ENCODE results near the gene AQP12B. TPM values are rescaled to one million over a fixed set of nuclear protein-coding genes. Genes with fewer than 3 reads are reported as not detected.
A peak's percentile ranks its signal among the peaks of the same experiment; 100 is the strongest.
"Not testable (repeated sequence)": the region's sequence is repeated elsewhere in the genome, so short reads cannot be mapped to it uniquely, and the experiment has no call there.

The AQP12B gene
- total RNA-seq, 2 experiments from 2014 or later, result not detected

GRCh38 chr2:240687045-240687740 is 4.5 kb upstream of the AQP12B start:
- no peaks in the 10 kb centered on the region for H3K4me1 Mint-ChIP-seq (ENCODE audit: low read depth)
- H3K36me3 ChIP-seq (ENCODE audit: insufficient read depth, low read length), result no peaks in the 10 kb centered on the region
- POLR2A ChIA-PET, result no interaction called here
- peaks cover 7% of the 10 kb centered on the region for H3K4me1 ChIP-seq (ENCODE audit: insufficient read depth, low read length)
- no peaks in the 10 kb centered on the region for H3K36me3 Mint-ChIP-seq (ENCODE audit: low read depth)
- DNase-seq, result no peak
- no peak overlapping the region for H3K4me3 Mint-ChIP-seq
- H3K27me3 Mint-ChIP-seq, result no peaks in the 10 kb centered on the region
- H3K27ac Mint-ChIP-seq, result no peak overlapping the region
- H3K9me3 ChIP-seq (ENCODE audit: control insufficient read depth in 1 of 2, insufficient read depth in 1 of 2, low read length in 2 of 2), result no peaks in the 10 kb centered on the region
- H3K27ac ChIP-seq (ENCODE audit: low read depth in 1 of 2, low read length in 2 of 2), result no peak overlapping the region
- no peak for ATAC-seq (ENCODE audit: poor library complexity)
- H3K27me3 ChIP-seq (ENCODE audit: control insufficient read depth in 1 of 2, insufficient read depth in 2 of 2, low read length in 2 of 2), result no peaks in the 10 kb centered on the region
- intact Hi-C loops (cut with DNase I, micrococcal nuclease), result no loop called here
- TF ChIP-seq CTCF (IDR thresholded peaks at IDR 0.05), result no peak
- H3K4me3 ChIP-seq (ENCODE audit: low read length), result no peak overlapping the region
- H3K9me3 Mint-ChIP-seq, result no peaks in the 10 kb centered on the region
- CTCF ChIA-PET, result no interaction called here

DNA sequence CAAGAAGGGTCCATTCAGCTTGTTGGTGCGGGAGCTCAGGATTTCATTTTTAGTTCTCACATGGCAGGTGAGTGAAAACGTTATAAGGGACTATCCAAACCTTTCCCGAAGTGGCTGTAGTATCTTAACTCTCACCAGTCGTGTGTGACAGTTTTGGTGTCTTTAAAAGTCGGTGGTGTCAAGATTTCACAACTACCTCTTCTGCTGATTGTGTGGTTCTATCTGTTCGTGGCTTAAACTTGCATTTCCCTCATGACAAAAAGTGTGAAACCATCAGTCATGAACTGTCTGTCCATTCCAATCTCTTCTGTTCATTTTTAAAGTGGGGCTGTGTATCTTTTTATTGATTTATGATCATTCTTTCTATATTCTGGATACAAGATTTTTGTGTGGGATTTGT is 3.8 kb upstream of the AQP12B start:
- TF ChIP-seq CTCF (IDR thresholded peaks at IDR 0.05), result no peak
- no peaks in the 10 kb centered on the region for H3K4me1 Mint-ChIP-seq (ENCODE audit: low read depth)
- intact Hi-C loops (cut with DNase I, micrococcal nuclease), result no loop called here
- no peaks in the 10 kb centered on the region for H3K9me3 Mint-ChIP-seq
- POLR2A ChIA-PET, result no interaction called here
- Histone ChIP-seq H3K27me3 (ENCODE audit: control insufficient read depth in 1 of 2, insufficient read depth in 2 of 2, low read length in 2 of 2) (no peaks in the 10 kb centered on the region), H3K4me3 (ENCODE audit: low read length) (no peak overlapping the region), H3K4me1 (ENCODE audit: insufficient read depth, low read length) (peaks cover 7% of the 10 kb centered on the region), H3K9me3 (ENCODE audit: control insufficient read depth in 1 of 2, insufficient read depth in 1 of 2, low read length in 2 of 2) (no peaks in the 10 kb centered on the region), H3K27ac (ENCODE audit: low read depth in 1 of 2, low read length in 2 of 2) (no peak overlapping the region), H3K36me3 (ENCODE audit: insufficient read depth, low read length) (no peaks in the 10 kb centered on the region)
- no peaks in the 10 kb centered on the region for H3K36me3 Mint-ChIP-seq (ENCODE audit: low read depth)
- H3K4me3 Mint-ChIP-seq, result no peak overlapping the region
- ATAC-seq (ENCODE audit: poor library complexity), result no peak
- H3K27ac Mint-ChIP-seq, result no peak overlapping the region
- DNase-seq, result no peak
- CTCF ChIA-PET, result no interaction called here
- no peaks in the 10 kb centered on the region for H3K27me3 Mint-ChIP-seq

- Histone ChIP-seq H3K4me3 (ENCODE audit: low read length) (no peak overlapping the region), H3K9me3 (ENCODE audit: control insufficient read depth in 1 of 2, insufficient read depth in 1 of 2, low read length in 2 of 2) (no peaks in the 10 kb centered on the region), H3K27me3 (ENCODE audit: control insufficient read depth in 1 of 2, insufficient read depth in 2 of 2, low read length in 2 of 2) (no peaks in the 10 kb centered on the region), H3K36me3 (ENCODE audit: insufficient read depth, low read length) (no peaks in the 10 kb centered on the region), H3K27ac (ENCODE audit: low read depth in 1 of 2, low read length in 2 of 2) (no peak overlapping the region), H3K4me1 (ENCODE audit: insufficient read depth, low read length) (peaks cover 7% of the 10 kb centered on the region)
- no peaks in the 10 kb centered on the region for H3K4me1 Mint-ChIP-seq (ENCODE audit: low read depth)
- no peaks in the 10 kb centered on the region for H3K27me3 Mint-ChIP-seq
- POLR2A ChIA-PET, result no interaction called here
- ATAC-seq (ENCODE audit: poor library complexity) (no peak), DNase-seq (no peak)
- intact Hi-C loops (cut with DNase I, micrococcal nuclease), result no loop called here
- CTCF ChIA-PET, result no interaction called here
- H3K27ac Mint-ChIP-seq, result no peak overlapping the region
- no peaks in the 10 kb centered on the region for H3K36me3 Mint-ChIP-seq (ENCODE audit: low read depth)
- TF ChIP-seq CTCF (IDR thresholded peaks at IDR 0.05), result no peak
- H3K9me3 Mint-ChIP-seq, result no peaks in the 10 kb centered on the region
- H3K4me3 Mint-ChIP-seq, result no peak overlapping the region
Measured at GRCh38 chr2:240685771-240686371, 3.2 kb upstream of the AQP12B start.

DNA sequence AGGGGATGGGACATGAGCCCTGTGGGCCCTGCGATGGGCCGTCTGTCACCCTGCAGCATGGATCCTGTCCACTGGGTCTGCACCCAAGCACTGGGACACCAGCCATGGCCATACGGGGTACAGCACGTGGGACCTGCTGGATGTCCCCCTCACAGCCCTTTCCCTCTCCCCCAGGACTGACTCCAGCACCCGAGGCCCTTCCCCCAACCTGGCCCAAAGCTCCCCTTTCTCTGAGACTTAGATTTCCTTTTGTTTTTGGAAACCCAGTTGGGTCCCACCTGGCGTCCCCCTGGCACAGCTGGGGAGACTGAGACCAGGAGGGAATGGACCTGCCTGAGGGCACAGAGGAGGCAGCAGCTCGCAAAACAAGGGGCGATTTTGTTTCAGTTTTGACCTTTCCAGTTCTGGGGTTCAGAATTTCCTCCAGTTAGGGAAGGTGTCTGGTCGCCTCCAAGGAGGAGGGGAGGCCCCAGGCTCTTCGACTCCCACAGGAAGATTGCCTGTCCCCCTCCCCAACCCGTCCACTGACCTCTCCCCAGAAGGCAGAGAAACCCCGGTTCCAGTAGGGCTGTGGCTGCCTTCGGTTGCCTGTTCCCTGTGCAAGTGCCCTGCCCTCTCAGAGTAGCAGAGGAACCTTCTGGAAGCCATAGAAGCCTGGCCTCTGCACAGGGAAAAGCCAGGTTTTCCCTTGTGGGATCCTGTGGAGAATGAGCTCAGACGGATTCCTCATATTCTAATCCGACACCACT is 1.5 kb upstream of the AQP12B start:
- H3K36me3 ChIP-seq (ENCODE audit: insufficient read depth, low read length); POLR2A ChIA-PET; H3K4me1 Mint-ChIP-seq (ENCODE audit: low read depth); H3K27ac Mint-ChIP-seq; H3K27ac ChIP-seq (ENCODE audit: low read depth in 1 of 2, low read length in 2 of 2); H3K27me3 ChIP-seq (ENCODE audit: control insufficient read depth in 1 of 2, insufficient read depth in 2 of 2, low read length in 2 of 2); intact Hi-C loops (cut with DNase I, micrococcal nuclease); CTCF ChIA-PET; H3K9me3 Mint-ChIP-seq; H3K27me3 Mint-ChIP-seq; H3K4me3 Mint-ChIP-seq; ATAC-seq (ENCODE audit: poor library complexity); H3K4me1 ChIP-seq (ENCODE audit: insufficient read depth, low read length); H3K9me3 ChIP-seq (ENCODE audit: control insufficient read depth in 1 of 2, insufficient read depth in 1 of 2, low read length in 2 of 2); H3K36me3 Mint-ChIP-seq (ENCODE audit: low read depth): not testable (repeated sequence)
- peak overlapping the region; percentile 34 for H3K4me3 ChIP-seq (ENCODE audit: low read length)
- peak in 2 of 14 experiments; percentile 14 to 34 for DNase-seq

GRCh38 chr2:240683329-240683979 is 769 bp upstream of the AQP12B start:
- CTCF ChIA-PET; H3K4me3 Mint-ChIP-seq; H3K27me3 ChIP-seq (ENCODE audit: control insufficient read depth in 1 of 2, insufficient read depth in 2 of 2, low read length in 2 of 2); H3K4me1 ChIP-seq (ENCODE audit: insufficient read depth, low read length); DNase-seq; POLR2A ChIA-PET; H3K36me3 ChIP-seq (ENCODE audit: insufficient read depth, low read length); H3K4me1 Mint-ChIP-seq (ENCODE audit: low read depth); H3K9me3 ChIP-seq (ENCODE audit: control insufficient read depth in 1 of 2, insufficient read depth in 1 of 2, low read length in 2 of 2); H3K27ac ChIP-seq (ENCODE audit: low read depth in 1 of 2, low read length in 2 of 2); H3K9me3 Mint-ChIP-seq; H3K36me3 Mint-ChIP-seq (ENCODE audit: low read depth); intact Hi-C loops (cut with DNase I, micrococcal nuclease); H3K27ac Mint-ChIP-seq; H3K27me3 Mint-ChIP-seq: not testable (repeated sequence)
- ATAC-seq (ENCODE audit: poor library complexity), result peak; percentile 69
- peak overlapping the region; percentile 34 for H3K4me3 ChIP-seq (ENCODE audit: low read length)

All from CD4-positive, alpha-beta T cell (primary cell).